Adrenal gland (tissue), 12 donors: Measurements from ENCODE around the gene MUC13. TPM values are rescaled to one million over a fixed set of nuclear protein-coding genes. Genes with fewer than 3 reads are reported as not detected.

Experiments
- DNase-seq, 7 donors: peaks; one replicate each; pipeline ENCODE4 v3.0.0-alpha.2; 2019 to 2020
- H3K27ac ChIP-seq, 5 donors: fragments of 200-600 bp; sonication (generic) in 4 of 5; 1 replicate in 3 of 5; 2 replicates in 2 of 5; pipeline versions ENCODE4 v1.5.1 to v1.8.0; 2016 to 2020; ENCODE audit warnings: mild to moderate bottlenecking in 1 of 5
- H3K27me3 ChIP-seq: fragments of 200-600 bp; 2 replicates; pipeline ENCODE4 v1.8.0; 2021
- H3K36me3 ChIP-seq, 2 donors: fragments of 200-600 bp; replicated peaks in 1 of 2; 1 replicate in 1 of 2; 2 replicates in 1 of 2; pipeline versions ENCODE4 v1.5.1 to v1.8.0; 2018 to 2022
- H3K4me1 ChIP-seq, 2 donors: fragments of 200-600 bp; replicated peaks in 1 of 2; 1 replicate in 1 of 2; 2 replicates in 1 of 2; pipeline versions ENCODE4 v1.5.1 to v1.8.0; 2018 to 2021
- H3K4me3 ChIP-seq, 4 donors: fragments of 200-600 bp; sonication (generic) in 3 of 4; one replicate each; pipeline ENCODE4 v1.5.1; 2016 to 2018
- H3K9me3 ChIP-seq, 3 donors: fragments of 200-600 bp; sonication (generic) in 1 of 3; replicated peaks in 1 of 3; 1 replicate in 2 of 3; 2 replicates in 1 of 3; pipeline versions ENCODE4 v1.5.1 to v1.8.0; 2016 to 2021
- POLR2A ChIP-seq, 2 donors: fragments of 450-650 bp; IDR thresholded peaks; one replicate each; pipeline ENCODE4 v1.6.1; 2017; ENCODE audit warnings: antibody characterized with exemption in 2 of 2, mild to moderate bottlenecking in 2 of 2, moderate library complexity in 1 of 2
- WGBS, 4 donors: extraction: QIAGEN DNeasy Blood & Tissue Kit in 2 of 4; methylation state at CpG; one replicate each; pipeline versions ENCODE4 v1.1.5 to v1.1.7; 2013 to 2017; 5-methylcytosine and 5-hydroxymethylcytosine counted together
- intact Hi-C, 2 donors: fragments of 100-400 bp; cut with DNase I; formaldehyde crosslinking; loops; one replicate each; pipeline versions ENCODE4 v1.14.1 to v1.15.0; 2022 to 2023
- polyA plus RNA-seq, 3 donors: library from polyadenylated mRNA; stranded (reverse); fragments of 200-250 nt in 2 of 3; fragments of 350-450 nt in 1 of 3; fragmentation: Illumina TruSeq in 1 of 3; extraction: RNeasy Lipid Tissue Mini Kit (QIAGEN cat#74804) in 1 of 3; gene quantifications; one replicate each; pipeline ENCODE4 v1.2.3, GENCODE V29; 2013 to 2014
- total RNA-seq, 9 donors: library from RNA; depleted of rRNA in 4 of 9; stranded (reverse); fragments of >200 nt in 4 of 9; fragments of 120-200 nt in 1 of 9; fragmentation: NEBNext Ultra II Directional in 1 of 9; extraction: Animal tissue kit (Norgen Biotek cat#: 25700) in 1 of 9; gene quantifications; one replicate each; pipeline versions ENCODE4 v1.1.0 to v1.2.4, GENCODE V29; 2013 to 2023
- TF ChIP-seq, protein P1 (sequence below), 6 experiments: fragments of 450-650 bp in 4 of 6; fragments of 200-600 bp in 2 of 6; sonication (generic) in 1 of 6; IDR thresholded peaks; 1 replicate in 5 of 6; 2 replicates in 1 of 6; pipeline versions ENCODE4 v1.5.1 to v1.8.0; 2016 to 2021; ENCODE audit warnings: antibody characterized with exemption in 6 of 6, mild to moderate bottlenecking in 2 of 6, moderate library complexity in 1 of 6
- donor health status: healthy with polysubstance abuse.
- donor health status: Bipolar disorder and iron deficiency.
- donor health status: DM: yes; HTN: yes; CAD: no.
- donor health status: DM: no; HTN: no; CAD: no.
- donor health status: DM: no; HTN: no; CAD: no.
- donor health status: DM: yes; HTN: yes; CAD: no.

The MUC13 gene
- total and polyA plus RNA-seq, 12 donors: 0.06 to 2.6 (median 0.11) TPM; not detected in 5

DNA sequence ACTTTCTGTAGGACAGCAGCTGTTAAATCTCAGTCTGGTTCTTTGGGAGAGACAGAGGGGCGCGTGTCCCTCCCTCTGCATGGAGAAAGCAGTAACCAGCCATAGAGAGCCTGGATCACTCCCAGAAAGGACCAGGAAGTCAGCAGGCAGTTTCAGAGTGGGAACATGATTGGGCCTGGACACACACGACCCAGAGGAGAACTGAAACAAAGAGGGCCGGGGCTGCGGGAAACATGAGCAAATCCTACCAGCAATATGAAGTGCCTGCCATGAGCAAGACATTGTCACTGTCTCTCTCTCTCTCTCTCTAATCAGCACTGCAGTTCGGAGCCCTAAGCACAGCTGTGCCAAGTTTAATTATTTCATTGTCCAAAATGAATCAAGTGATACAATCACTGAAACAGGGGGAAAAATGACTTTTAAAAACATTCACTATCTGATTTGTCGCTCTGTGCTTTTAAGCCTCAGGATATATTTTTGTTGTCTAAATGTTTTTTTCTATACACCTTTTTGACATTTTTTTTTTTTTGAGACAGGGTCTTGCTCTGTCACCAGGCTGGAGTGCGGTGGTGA, 17.6 kb downstream of the MUC13 start:
- Histone ChIP-seq H3K27ac (peak overlapping the region in 1 of 5 donors; percentile 21), H3K9me3 (no peaks in the 10 kb centered on the region), H3K27me3 (no peaks in the 10 kb centered on the region), H3K4me1 (no peaks in the 10 kb centered on the region), H3K4me3 (no peak overlapping the region), H3K36me3 (no peaks in the 10 kb centered on the region)
- intact Hi-C loops: no loop called here
- no peak for TF ChIP-seq POLR2A (IDR thresholded peaks at IDR 0.05)
- TF ChIP-seq, protein P1, sequence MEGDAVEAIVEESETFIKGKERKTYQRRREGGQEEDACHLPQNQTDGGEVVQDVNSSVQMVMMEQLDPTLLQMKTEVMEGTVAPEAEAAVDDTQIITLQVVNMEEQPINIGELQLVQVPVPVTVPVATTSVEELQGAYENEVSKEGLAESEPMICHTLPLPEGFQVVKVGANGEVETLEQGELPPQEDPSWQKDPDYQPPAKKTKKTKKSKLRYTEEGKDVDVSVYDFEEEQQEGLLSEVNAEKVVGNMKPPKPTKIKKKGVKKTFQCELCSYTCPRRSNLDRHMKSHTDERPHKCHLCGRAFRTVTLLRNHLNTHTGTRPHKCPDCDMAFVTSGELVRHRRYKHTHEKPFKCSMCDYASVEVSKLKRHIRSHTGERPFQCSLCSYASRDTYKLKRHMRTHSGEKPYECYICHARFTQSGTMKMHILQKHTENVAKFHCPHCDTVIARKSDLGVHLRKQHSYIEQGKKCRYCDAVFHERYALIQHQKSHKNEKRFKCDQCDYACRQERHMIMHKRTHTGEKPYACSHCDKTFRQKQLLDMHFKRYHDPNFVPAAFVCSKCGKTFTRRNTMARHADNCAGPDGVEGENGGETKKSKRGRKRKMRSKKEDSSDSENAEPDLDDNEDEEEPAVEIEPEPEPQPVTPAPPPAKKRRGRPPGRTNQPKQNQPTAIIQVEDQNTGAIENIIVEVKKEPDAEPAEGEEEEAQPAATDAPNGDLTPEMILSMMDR (IDR thresholded peaks at IDR 0.05): no peak
- 58 to 61% (median 60%) methylated on average over 8 of the region's 8 CpGs for WGBS, 4 donors
- peak in 5 of 7 donors; percentile 10 to 56 (median 27) for DNase-seq

DNA sequence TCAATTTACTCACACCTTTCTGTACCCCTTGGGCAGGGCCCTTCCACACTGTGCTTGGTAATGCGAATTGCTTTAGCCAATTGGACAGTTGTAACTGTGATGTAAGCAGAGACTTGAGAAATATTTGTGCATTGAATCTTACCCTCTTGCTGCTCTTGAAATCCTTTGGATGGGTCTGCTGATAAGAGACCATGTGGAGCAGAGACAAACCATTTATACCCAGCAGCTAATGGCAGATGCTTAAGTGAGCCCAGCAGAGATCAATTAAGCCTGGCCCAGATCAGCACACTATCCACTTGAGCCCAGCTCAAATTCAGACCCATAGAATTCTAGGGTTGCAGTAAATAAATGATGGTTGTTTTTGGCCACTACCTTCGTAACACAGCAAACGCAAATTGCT, 19.3 kb downstream of the MUC13 start:
- intact Hi-C loops: no loop called here
- H3K27me3 ChIP-seq: no peaks in the 10 kb centered on the region
- no peak for DNase-seq
- no peaks in the 10 kb centered on the region for H3K36me3 ChIP-seq
- no peak overlapping the region for H3K4me3 ChIP-seq
- TF ChIP-seq, protein P1 (IDR thresholded peaks at IDR 0.05): no peak
- H3K9me3 ChIP-seq: no peaks in the 10 kb centered on the region
- H3K4me1 ChIP-seq: no peaks in the 10 kb centered on the region
- WGBS, 4 donors: 91 to 98% (median 95%) methylated on average over 3 of the region's 3 CpGs
- no peak overlapping the region for H3K27ac ChIP-seq

DNA sequence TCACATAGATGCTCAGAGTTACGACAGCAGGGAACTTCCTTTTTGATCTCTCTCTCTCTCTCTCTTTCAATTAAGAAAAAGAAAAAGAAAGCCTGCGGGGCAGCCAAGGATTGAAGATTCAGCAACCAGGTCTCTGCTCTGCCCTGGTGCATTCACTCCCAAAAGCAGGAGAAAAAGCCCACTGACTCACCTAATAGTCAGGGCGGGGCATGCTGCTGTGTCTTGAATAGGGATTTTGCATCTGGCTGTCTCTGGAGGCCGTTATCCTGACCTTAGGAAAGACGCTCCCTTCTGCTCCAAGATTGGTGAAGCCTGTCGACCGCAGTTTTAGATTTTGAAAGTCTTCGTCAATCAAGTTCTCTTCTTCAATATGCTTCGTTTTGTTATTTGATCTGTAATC, 26.6 kb downstream of the MUC13 start:
- intact Hi-C loops: no loop called here
- DNase-seq: no peak
- WGBS, 4 donors: 78 to 82% (median 80%) methylated on average over 9 of the region's 9 CpGs
- TF ChIP-seq POLR2A (IDR thresholded peaks at IDR 0.05): no peak
- TF ChIP-seq, protein P1 (IDR thresholded peaks at IDR 0.05): no peak
- Histone ChIP-seq H3K9me3 (no peaks in the 10 kb centered on the region), H3K4me1 (no peaks in the 10 kb centered on the region), H3K27me3 (no peaks in the 10 kb centered on the region), H3K4me3 (no peak overlapping the region), H3K27ac (no peak overlapping the region), H3K36me3 (no peaks in the 10 kb centered on the region)

DNA sequence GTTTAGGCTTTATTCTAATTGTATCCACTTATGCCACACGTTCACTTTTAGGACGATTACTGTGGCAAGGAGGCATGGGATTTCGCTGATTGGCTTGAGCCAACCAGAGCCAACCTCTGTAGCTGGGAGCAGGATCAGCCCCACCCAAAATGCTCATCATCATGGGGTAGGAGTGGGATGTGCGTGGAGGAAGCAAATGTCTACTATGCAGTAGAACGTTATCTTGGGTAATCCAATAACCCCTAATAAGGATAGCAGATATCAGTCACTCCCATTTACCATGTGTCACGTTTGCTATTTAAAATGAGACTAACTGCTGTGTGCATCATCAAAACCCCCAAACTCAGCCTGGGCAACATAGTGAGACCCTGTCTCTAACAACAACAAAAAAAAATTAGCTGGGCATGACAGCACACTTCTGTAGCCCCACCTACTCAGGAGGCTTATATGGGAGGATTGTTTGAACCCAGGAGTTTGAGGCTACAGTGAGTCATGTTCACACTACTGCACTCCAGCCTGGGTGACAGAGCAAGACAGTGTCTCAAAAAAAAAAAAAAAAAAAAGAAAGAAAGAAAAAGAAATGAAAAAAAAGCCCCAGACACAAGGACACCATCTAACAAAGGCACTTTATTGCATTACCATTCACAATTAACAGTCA, 29.6 kb downstream of the MUC13 start:
- no peaks in the 10 kb centered on the region for H3K27me3 ChIP-seq
- intact Hi-C loops: loop anchor here (5.0 kb wide), 2 partner anchors 123 to 143 kb away; no protein-coding TSS in a partner anchor
- peaks cover 0 to 7% of the 10 kb centered on the region in 2 donors for H3K4me1 ChIP-seq
- no peak for DNase-seq
- WGBS, 4 donors: 67 to 76% (median 70%) methylated on average over 6 of the region's 6 CpGs
- no peak overlapping the region for H3K27ac ChIP-seq
- H3K9me3 ChIP-seq: no peaks in the 10 kb centered on the region
- TF ChIP-seq, protein P1 (IDR thresholded peaks at IDR 0.05): no peak
- TF ChIP-seq POLR2A (IDR thresholded peaks at IDR 0.05): no peak
- H3K36me3 ChIP-seq: no peaks in the 10 kb centered on the region
- H3K4me3 ChIP-seq: no peak overlapping the region
